ENCODE data around the gene P2RY2. TPM values are rescaled to one million over a fixed set of nuclear protein-coding genes. Genes with fewer than 3 reads are reported as not detected.

P2RY2 gene
- total RNA-seq, 1 donor from 2014 or later = 0.30 TPM

GRCh38 chr11:73189723-73190556, 28.1 kb upstream of the P2RY2 start:
- FAIRE-seq = no peak
- Mint-ChIP-seq H3K27ac (ENCODE audit: unreplicated experiment) (no peak overlapping the region), H3K9me3 (ENCODE audit: unreplicated experiment) (no peaks in the 10 kb centered on the region), H3K27me3 (ENCODE audit: low read depth, unreplicated experiment) (peaks cover 35% of the 10 kb centered on the region), H3K4me1 (ENCODE audit: low read depth, unreplicated experiment) (peaks cover 10% of the 10 kb centered on the region), H3K36me3 (ENCODE audit: low read depth, unreplicated experiment) (no peaks in the 10 kb centered on the region), H3K4me3 (ENCODE audit: unreplicated experiment) (no peak overlapping the region)
- no peaks in the 10 kb centered on the region for H3K27me3 ChIP-seq (ENCODE audit: insufficient read depth, low read length)
- H3K27ac ChIP-seq (ENCODE audit: low read depth, low read length) = no peak overlapping the region
- no peak overlapping the region for H3K9ac ChIP-seq (ENCODE audit: low read length)
- H3K36me3 ChIP-seq (ENCODE audit: insufficient read depth, low read length) = no peaks in the 10 kb centered on the region
- peaks cover 15% of the 10 kb centered on the region for H3K4me1 ChIP-seq (ENCODE audit: insufficient read depth, low read length)
- no peak overlapping the region for H3K4me3 ChIP-seq (ENCODE audit: insufficient read depth, low read depth, low read length)
- H3K79me2 ChIP-seq (ENCODE audit: insufficient read depth, low read length) = no peaks in the 10 kb centered on the region
- no peak overlapping the region for H2AFZ ChIP-seq (ENCODE audit: low read depth, low read length)
- TF ChIP-seq EZH2 (IDR thresholded peaks at IDR 0.05; ENCODE audit: insufficient read depth, low read length) = no peak
- no peak for TF ChIP-seq CTCF (IDR thresholded peaks at IDR 0.05; ENCODE audit: insufficient read depth, low read depth, low read length)
- no peaks in the 10 kb centered on the region for H4K20me1 ChIP-seq (ENCODE audit: insufficient read depth, low read length)
- no peak for DNase-seq (ENCODE audit: low read depth)
- H3K9me3 ChIP-seq (ENCODE audit: insufficient read depth, low read depth, low read length) = no peaks in the 10 kb centered on the region
- H3K4me2 ChIP-seq (ENCODE audit: low read length) = no peak overlapping the region

GRCh38 chr11:73190557-73190885, 27.6 kb upstream of the P2RY2 start:
- Mint-ChIP-seq H3K9me3 (ENCODE audit: unreplicated experiment) (no peaks in the 10 kb centered on the region), H3K27ac (ENCODE audit: unreplicated experiment) (no peak overlapping the region)

More at GRCh38 chr11:73190557-73190885, 27.6 kb upstream of the P2RY2 start:
- TF ChIP-seq EZH2 (IDR thresholded peaks at IDR 0.05; ENCODE audit: insufficient read depth, low read length) = no peak
- TF ChIP-seq CTCF (IDR thresholded peaks at IDR 0.05; ENCODE audit: insufficient read depth, low read depth, low read length) = no peak
- Histone ChIP-seq H3K79me2 (ENCODE audit: insufficient read depth, low read length) (no peaks in the 10 kb centered on the region), H2AFZ (ENCODE audit: low read depth, low read length) (no peak overlapping the region), H3K4me1 (ENCODE audit: insufficient read depth, low read length) (peaks cover 9% of the 10 kb centered on the region), H3K36me3 (ENCODE audit: insufficient read depth, low read length) (no peaks in the 10 kb centered on the region), H4K20me1 (ENCODE audit: insufficient read depth, low read length) (no peaks in the 10 kb centered on the region), H3K9ac (ENCODE audit: low read length) (no peak overlapping the region), H3K9me3 (ENCODE audit: insufficient read depth, low read depth, low read length) (no peaks in the 10 kb centered on the region), H3K4me2 (ENCODE audit: low read length) (no peak overlapping the region), H3K4me3 (ENCODE audit: insufficient read depth, low read depth, low read length) (no peak overlapping the region), H3K27me3 (ENCODE audit: insufficient read depth, low read length) (no peaks in the 10 kb centered on the region), H3K27ac (ENCODE audit: low read depth, low read length) (no peak overlapping the region)
- H3K27me3 Mint-ChIP-seq (ENCODE audit: low read depth, unreplicated experiment) = peaks cover 35% of the 10 kb centered on the region
- peaks cover 10% of the 10 kb centered on the region for H3K4me1 Mint-ChIP-seq (ENCODE audit: low read depth, unreplicated experiment)
- no peaks in the 10 kb centered on the region for H3K36me3 Mint-ChIP-seq (ENCODE audit: low read depth, unreplicated experiment)
- DNase-seq (ENCODE audit: low read depth) (no peak), FAIRE-seq (no peak)
- H3K4me3 Mint-ChIP-seq (ENCODE audit: unreplicated experiment) = no peak overlapping the region

All from astrocyte (in vitro differentiated cells and primary cell).